Loucy (cell line): Measurements from ENCODE around the gene SCYGR5.
"Not testable (repeated sequence)": the region's sequence is repeated elsewhere in the genome, so short reads cannot be mapped to it uniquely, and the experiment has no call there.

Experiments
- H2AFZ ChIP-seq: fragments of 200-600 bp; sonication (generic); 2 replicates; pipeline ENCODE4 v1.6.0; 2016; ENCODE audit warnings: antibody characterized with exemption, mild to moderate bottlenecking, low read length, moderate library complexity
- H3F3A ChIP-seq: fragments of 200-600 bp; 2 replicates; pipeline ENCODE4 v1.6.0; 2016; ENCODE audit warnings: antibody characterized with exemption, low read depth, mild to moderate bottlenecking
- H3K27me3 ChIP-seq: fragments of 200-600 bp; sonication (generic); 2 replicates; pipeline ENCODE4 v1.6.1; 2014; ENCODE audit warnings: low read length, mild to moderate bottlenecking; ENCODE audit not compliant: insufficient read depth, poor library complexity, severe bottlenecking
- H3K36me3 ChIP-seq: fragments of 200-600 bp; sonication (generic); 2 replicates; pipeline ENCODE4 v1.6.1; 2016; ENCODE audit warnings: low read length; ENCODE audit not compliant: insufficient read depth
- H3K4me1 ChIP-seq: fragments of 200-600 bp; sonication (generic); 2 replicates; pipeline ENCODE4 v1.5.1; 2014; ENCODE audit warnings: low read length, mild to moderate bottlenecking; ENCODE audit not compliant: insufficient read depth, poor library complexity, severe bottlenecking
- H3K4me2 ChIP-seq: fragments of 200-600 bp; sonication (generic); 2 replicates; pipeline ENCODE4 v1.6.0; 2014; ENCODE audit warnings: antibody characterized with exemption, low read length, low read depth, mild to moderate bottlenecking; ENCODE audit not compliant: poor library complexity, severe bottlenecking
- H3K4me3 ChIP-seq: fragments of 200-600 bp; sonication (generic); 2 replicates; pipeline ENCODE4 v1.5.1; 2014; ENCODE audit warnings: low read length, mild to moderate bottlenecking, mixed read lengths; ENCODE audit not compliant: poor library complexity, severe bottlenecking
- H3K79me2 ChIP-seq: fragments of 200-600 bp; sonication (generic); 2 replicates; pipeline ENCODE4 v1.6.1; 2014; ENCODE audit warnings: low read length; ENCODE audit not compliant: insufficient read depth
- H3K9ac ChIP-seq: fragments of 200-600 bp; sonication (generic); 2 replicates; pipeline ENCODE4 v1.6.0; 2014; ENCODE audit warnings: mild to moderate bottlenecking, low read depth, low read length, moderate library complexity; ENCODE audit not compliant: poor library complexity, severe bottlenecking
- H3K9me2 ChIP-seq: fragments of 200-600 bp; sonication (generic); replicated peaks from 2 replicates; pipeline ENCODE4 v1.6.1; 2016; ENCODE audit warnings: low read depth, low read length, mixed read lengths
- H3K9me3 ChIP-seq: fragments of 200-600 bp; sonication (generic); 2 replicates; pipeline ENCODE4 v1.6.1; 2014; ENCODE audit warnings: mild to moderate bottlenecking, antibody characterized with exemption, low read length, low read depth; ENCODE audit not compliant: insufficient read depth
- H4K20me1 ChIP-seq: fragments of 200-600 bp; sonication (generic); 2 replicates; pipeline ENCODE4 v1.6.0; 2014; ENCODE audit warnings: antibody characterized with exemption, low read length, mild to moderate bottlenecking; ENCODE audit not compliant: insufficient read depth, poor library complexity, severe bottlenecking
- EZH2phosphoT487 ChIP-seq: fragments of 200-600 bp; IDR thresholded peaks from 2 replicates; pipeline ENCODE4 v1.6.1; 2018; ENCODE audit warnings: antibody characterized with exemption, mild to moderate bottlenecking, moderate library complexity, borderline replicate concordance
- TF ChIP-seq, protein P1 (sequence below): fragments of 200-600 bp; sonication (generic); conservative IDR thresholded peaks from 2 replicates; pipeline ENCODE4 v1.5.1; 2014; ENCODE audit warnings: mild to moderate bottlenecking, antibody characterized with exemption, low read length

SCYGR5 gene, protein sequence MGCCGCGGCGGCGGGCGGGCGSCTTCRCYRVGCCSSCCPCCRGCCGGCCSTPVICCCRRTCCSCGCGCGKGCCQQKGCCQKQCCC

DNA sequence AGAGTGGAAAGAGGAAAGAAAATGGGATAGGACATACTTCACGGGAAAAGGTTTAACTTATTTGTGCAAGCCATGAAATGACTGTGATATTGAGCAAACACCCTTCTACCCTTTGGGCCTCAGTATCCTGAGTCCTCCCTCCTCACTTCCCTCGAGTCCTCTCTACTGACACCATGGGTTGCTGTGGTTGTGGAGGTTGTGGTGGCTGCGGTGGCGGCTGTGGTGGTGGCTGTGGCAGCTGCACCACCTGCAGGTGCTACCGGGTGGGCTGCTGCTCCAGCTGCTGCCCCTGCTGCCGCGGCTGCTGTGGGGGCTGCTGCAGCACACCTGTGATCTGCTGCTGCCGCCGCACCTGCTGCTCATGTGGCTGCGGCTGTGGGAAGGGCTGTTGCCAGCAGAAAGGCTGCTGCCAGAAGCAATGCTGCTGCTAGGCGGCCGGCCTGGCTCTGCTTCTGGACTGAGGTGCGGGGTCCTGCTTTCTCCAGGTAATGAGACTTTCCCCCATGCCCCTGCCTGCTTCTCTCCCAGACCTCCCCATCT lies at the start of gene SCYGR5:
Gene SCYGR5 (plus strand): TSS at position 174 of the 540 bp plus-strand sequence. CDS start 0 bp downstream, at position 174.
- not testable (repeated sequence) for H4K20me1 ChIP-seq, H3F3A ChIP-seq, H3K9me3 ChIP-seq, H3K4me3 ChIP-seq, H3K79me2 ChIP-seq, H3K27me3 ChIP-seq, H3K4me1 ChIP-seq, H3K9me2 ChIP-seq, H3K9ac ChIP-seq, H3K4me2 ChIP-seq, H3K36me3 ChIP-seq, H2AFZ ChIP-seq

DNA sequence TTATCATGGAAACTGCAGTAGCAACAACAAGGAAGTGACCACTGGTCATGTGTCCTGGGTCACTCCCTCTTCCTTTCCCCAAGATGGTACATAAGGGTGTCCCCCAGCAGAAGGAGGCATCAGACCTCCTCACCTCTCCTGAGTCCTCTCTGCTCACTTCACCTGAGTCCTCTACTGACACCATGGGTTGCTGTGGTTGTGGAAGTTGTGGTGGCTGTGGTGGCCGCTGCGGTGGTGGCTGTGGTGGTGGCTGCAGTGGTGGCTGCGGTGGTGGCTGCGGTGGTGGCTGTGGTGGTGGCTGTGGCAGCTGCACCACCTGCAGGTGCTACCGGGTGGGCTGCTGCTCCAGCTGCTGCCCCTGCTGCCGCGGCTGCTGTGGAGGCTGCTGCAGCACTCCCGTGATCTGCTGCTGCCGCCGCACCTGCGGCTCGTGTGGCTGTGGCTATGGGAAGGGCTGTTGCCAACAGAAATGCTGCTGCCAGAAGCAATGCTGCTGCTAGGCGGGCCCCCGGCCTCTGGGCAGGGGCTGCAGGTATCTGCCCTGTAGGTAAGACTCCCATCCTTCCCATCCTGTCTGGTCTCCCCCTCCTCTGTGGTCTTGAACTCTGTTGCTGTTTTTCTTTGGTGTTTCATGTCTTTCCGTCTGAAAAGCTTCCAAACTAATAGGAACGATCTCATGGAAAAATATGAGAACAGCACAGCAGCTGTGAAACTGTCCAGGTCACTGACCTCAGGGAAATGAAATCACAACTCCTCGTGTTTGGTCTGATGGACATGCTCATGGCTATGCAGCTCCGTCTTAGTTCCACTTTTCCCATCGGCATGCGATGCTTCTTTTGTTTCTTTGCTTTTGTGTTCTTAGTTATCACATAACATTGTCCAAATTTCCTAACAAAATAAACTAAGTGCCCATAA lies 49.0 kb upstream of the SCYGR5 start, which contains the start of gene SCYGR4:
Gene SCYGR4 (plus strand): TSS at position 183 of the 915 bp plus-strand sequence. CDS start 0 bp downstream, at position 183.
- H3K4me3 ChIP-seq, result no peak within 1 kb of the TSS
- H3K4me2 ChIP-seq, result no peak within 1 kb of the TSS
- no peaks in the 10 kb centered on the region for H3K9me2 ChIP-seq
- H3F3A ChIP-seq, result no peaks in the 10 kb centered on the region
- H3K27me3 ChIP-seq, result no peaks in the 10 kb centered on the region
- TF ChIP-seq, protein P1, sequence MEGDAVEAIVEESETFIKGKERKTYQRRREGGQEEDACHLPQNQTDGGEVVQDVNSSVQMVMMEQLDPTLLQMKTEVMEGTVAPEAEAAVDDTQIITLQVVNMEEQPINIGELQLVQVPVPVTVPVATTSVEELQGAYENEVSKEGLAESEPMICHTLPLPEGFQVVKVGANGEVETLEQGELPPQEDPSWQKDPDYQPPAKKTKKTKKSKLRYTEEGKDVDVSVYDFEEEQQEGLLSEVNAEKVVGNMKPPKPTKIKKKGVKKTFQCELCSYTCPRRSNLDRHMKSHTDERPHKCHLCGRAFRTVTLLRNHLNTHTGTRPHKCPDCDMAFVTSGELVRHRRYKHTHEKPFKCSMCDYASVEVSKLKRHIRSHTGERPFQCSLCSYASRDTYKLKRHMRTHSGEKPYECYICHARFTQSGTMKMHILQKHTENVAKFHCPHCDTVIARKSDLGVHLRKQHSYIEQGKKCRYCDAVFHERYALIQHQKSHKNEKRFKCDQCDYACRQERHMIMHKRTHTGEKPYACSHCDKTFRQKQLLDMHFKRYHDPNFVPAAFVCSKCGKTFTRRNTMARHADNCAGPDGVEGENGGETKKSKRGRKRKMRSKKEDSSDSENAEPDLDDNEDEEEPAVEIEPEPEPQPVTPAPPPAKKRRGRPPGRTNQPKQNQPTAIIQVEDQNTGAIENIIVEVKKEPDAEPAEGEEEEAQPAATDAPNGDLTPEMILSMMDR, result no peak
- no peak for TF ChIP-seq EZH2phosphoT487
- no peaks in the 10 kb centered on the region for H3K4me1 ChIP-seq
- no peaks in the 10 kb centered on the region for H3K9me3 ChIP-seq
- H3K79me2 ChIP-seq, result no peaks in the 10 kb centered on the region
- H2AFZ ChIP-seq, result no peak within 1 kb of the TSS
- no peaks in the 10 kb centered on the region for H4K20me1 ChIP-seq
- H3K36me3 ChIP-seq, result no peaks in the 10 kb centered on the region
- H3K9ac ChIP-seq, result no peak within 1 kb of the TSS

GRCh38 chr2:227623226-227623625 lies 43.4 kb upstream of the SCYGR5 start:
- no peaks in the 10 kb centered on the region for H3K4me1 ChIP-seq
- H3F3A ChIP-seq, result no peaks in the 10 kb centered on the region
- no peaks in the 10 kb centered on the region for H3K9me2 ChIP-seq
- no peaks in the 10 kb centered on the region for H3K36me3 ChIP-seq
- no peak overlapping the region for H3K4me3 ChIP-seq
- no peak for TF ChIP-seq EZH2phosphoT487
- TF ChIP-seq, protein P1, result no peak
- H3K4me2 ChIP-seq, result no peak overlapping the region
- H4K20me1 ChIP-seq, result no peaks in the 10 kb centered on the region
- H3K9ac ChIP-seq, result no peak overlapping the region
- H3K9me3 ChIP-seq, result no peaks in the 10 kb centered on the region; the same call in 1 of the 2 replicates
- no peak overlapping the region for H2AFZ ChIP-seq
- no peaks in the 10 kb centered on the region for H3K79me2 ChIP-seq
- H3K27me3 ChIP-seq, result no peaks in the 10 kb centered on the region
